Bronchial epithelial cell (primary cell): Measurements from ENCODE around the gene HSD17B3. TPM values are rescaled to one million over a fixed set of nuclear protein-coding genes. Genes with fewer than 3 reads are reported as not detected.
"Not testable (repeated sequence)": the region's sequence is repeated elsewhere in the genome, so short reads cannot be mapped to it uniquely, and the experiment has no call there.

Experiments used
- DNase-seq: peaks from one replicate; pipeline ENCODE4 v3.0.0-alpha.2; 2010; ENCODE audit warnings: low read depth
- FAIRE-seq: peaks from 2 replicates; lab custom pipeline; 2011; peaks lifted over from hg19 to GRCh38; lab: Jason Lieb, UNC
- H3K27me3 ChIP-seq: 2 replicates; pipeline ENCODE4 v1.5.1; 2011; ENCODE audit warnings: low read length; ENCODE audit not compliant: control insufficient read depth, insufficient read depth
- H3K36me3 ChIP-seq: 2 replicates; pipeline ENCODE4 v1.5.1; 2011; ENCODE audit warnings: low read length; ENCODE audit not compliant: control insufficient read depth, insufficient read depth
- H3K4me3 ChIP-seq: 2 replicates; pipeline ENCODE4 v1.5.1; 2011; ENCODE audit warnings: mild to moderate bottlenecking, low read depth, low read length, control low read depth
- CTCF ChIP-seq: IDR thresholded peaks from 2 replicates; pipeline ENCODE4 v1.5.1; 2011; ENCODE audit warnings: mild to moderate bottlenecking, moderate library complexity, low read length, control low read depth, inconsistent platforms; ENCODE audit not compliant: insufficient read depth, severe bottlenecking
- total RNA-seq: library from RNA; depleted of rRNA; stranded (reverse); fragments of >200 nt; gene quantifications from 2 replicates; pipeline ENCODE4 v1.2.1, GENCODE V29; 2014

Gene HSD17B3
- total RNA-seq, 1 donor from 2014 or later = 0.53 TPM

GRCh38 chr9:96320749-96321280 lies 18.8 kb upstream of the HSD17B3 start:
- DNase-seq (no peak), FAIRE-seq (no peak)
- Histone ChIP-seq H3K4me3 (no peak overlapping the region), H3K36me3 (no peaks in the 10 kb centered on the region), H3K27me3 (no peaks in the 10 kb centered on the region)
- no peak for TF ChIP-seq CTCF

- no peak for TF ChIP-seq CTCF
- no peak for FAIRE-seq
- Histone ChIP-seq H3K27me3 (no peaks in the 10 kb centered on the region), H3K36me3 (no peaks in the 10 kb centered on the region), H3K4me3 (no peak overlapping the region)
- DNase-seq = no peak
These were observed 17.1 kb upstream of the HSD17B3 start for GRCh38 chr9:96318921-96319565.

GRCh38 chr9:96317335-96317980 lies 15.5 kb upstream of the HSD17B3 start:
- Histone ChIP-seq H3K36me3 (no peaks in the 10 kb centered on the region), H3K4me3 (no peak overlapping the region), H3K27me3 (no peaks in the 10 kb centered on the region)
- FAIRE-seq = no peak
- DNase-seq = peak; percentile 52
- peak; percentile 66 for TF ChIP-seq CTCF

- FAIRE-seq = no peak
- Histone ChIP-seq H3K36me3 (no peaks in the 10 kb centered on the region), H3K27me3 (no peaks in the 10 kb centered on the region), H3K4me3 (no peak overlapping the region)
- no peak for TF ChIP-seq CTCF
- DNase-seq = no peak
These were observed 7.9 kb upstream of the HSD17B3 start for GRCh38 chr9:96309850-96310249.

GRCh38 chr9:96306958-96307357 lies 5.0 kb upstream of the HSD17B3 start:
- not testable (repeated sequence) for H3K27me3 ChIP-seq, FAIRE-seq, H3K4me3 ChIP-seq, H3K36me3 ChIP-seq, DNase-seq

- H3K27me3 ChIP-seq = no peaks in the 10 kb centered on the region
- no peaks in the 10 kb centered on the region for H3K36me3 ChIP-seq
- DNase-seq (no peak), FAIRE-seq (no peak)
- TF ChIP-seq CTCF = no peak
- no peak overlapping the region for H3K4me3 ChIP-seq
These were observed 3.2 kb upstream of the HSD17B3 start for GRCh38 chr9:96305171-96305570.
